GM06990 (cell line): ENCODE measurements around the gene PROSER3.

Experiments
- DNase-seq: peaks from one replicate; pipeline ENCODE4 v3.0.0-alpha.2; 2011; ENCODE audit not compliant: insufficient read length; ENCODE audit errors: extremely low read depth
- H3K27me3 ChIP-seq: replicated peaks from 2 replicates; pipeline ENCODE4 v1.6.0; 2011; ENCODE audit warnings: low read length; ENCODE audit not compliant: control insufficient read depth, insufficient read depth
- H3K36me3 ChIP-seq: 2 replicates; pipeline ENCODE4 v1.5.1; 2011; ENCODE audit warnings: low read length; ENCODE audit not compliant: control insufficient read depth, insufficient read depth
- H3K4me3 ChIP-seq: replicated peaks from 2 replicates; pipeline ENCODE4 v1.5.1; 2011; ENCODE audit warnings: low read depth, mild to moderate bottlenecking, control low read depth, low read length
- TF ChIP-seq, protein P1 (sequence below): IDR thresholded peaks from 2 replicates; pipeline ENCODE4 v1.5.1; 2011; ENCODE audit warnings: low read length, control low read depth, mild to moderate bottlenecking, inconsistent platforms; ENCODE audit not compliant: insufficient read depth, poor library complexity, severe bottlenecking

The PROSER3 gene

DNA sequence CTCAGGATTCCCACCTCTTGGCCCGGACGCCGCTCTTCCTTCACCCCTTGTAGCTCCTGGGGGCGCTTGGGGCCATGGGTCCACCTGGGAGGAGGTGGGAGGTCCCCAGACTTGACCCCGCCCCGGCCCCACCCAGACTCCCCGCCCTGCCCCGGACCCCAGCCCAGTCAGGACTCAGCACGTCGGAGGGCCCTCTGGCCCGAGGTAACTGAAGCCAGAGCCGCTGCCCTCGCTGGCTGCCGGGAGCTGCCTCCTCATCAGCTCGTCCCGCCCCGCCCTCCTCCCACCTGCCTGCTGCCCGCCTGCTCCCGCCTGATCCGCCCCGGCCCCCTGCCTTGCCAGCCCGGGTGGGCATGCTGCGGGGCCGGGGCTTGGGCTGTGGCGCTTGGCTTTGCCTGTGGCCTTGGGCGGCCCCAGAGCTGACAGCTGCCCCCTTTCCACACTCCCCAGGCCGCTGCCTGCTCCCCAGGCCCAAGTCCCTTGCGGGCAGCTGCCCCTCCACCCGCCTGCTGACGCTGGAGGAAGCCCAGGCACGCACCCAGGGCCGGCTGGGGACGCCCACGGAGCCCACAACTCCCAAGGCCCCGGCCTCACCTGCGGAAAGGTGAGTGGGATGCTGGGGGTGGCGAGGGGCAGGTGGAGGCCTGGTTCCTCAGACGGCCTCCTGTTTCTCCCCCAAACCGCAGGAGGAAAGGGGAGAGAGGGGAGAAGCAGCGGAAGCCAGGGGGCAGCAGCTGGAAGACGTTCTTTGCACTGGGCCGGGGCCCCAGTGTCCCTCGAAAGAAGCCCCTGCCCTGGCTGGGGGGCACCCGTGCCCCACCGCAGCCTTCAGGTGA lies 26.7 kb downstream of the PROSER3 start:
- Histone ChIP-seq H3K4me3 (no peak overlapping the region), H3K27me3 (no peaks in the 10 kb centered on the region), H3K36me3 (no peaks in the 10 kb centered on the region; the same call in 1 of the 2 replicates)
- no peak for DNase-seq
- TF ChIP-seq, protein P1, sequence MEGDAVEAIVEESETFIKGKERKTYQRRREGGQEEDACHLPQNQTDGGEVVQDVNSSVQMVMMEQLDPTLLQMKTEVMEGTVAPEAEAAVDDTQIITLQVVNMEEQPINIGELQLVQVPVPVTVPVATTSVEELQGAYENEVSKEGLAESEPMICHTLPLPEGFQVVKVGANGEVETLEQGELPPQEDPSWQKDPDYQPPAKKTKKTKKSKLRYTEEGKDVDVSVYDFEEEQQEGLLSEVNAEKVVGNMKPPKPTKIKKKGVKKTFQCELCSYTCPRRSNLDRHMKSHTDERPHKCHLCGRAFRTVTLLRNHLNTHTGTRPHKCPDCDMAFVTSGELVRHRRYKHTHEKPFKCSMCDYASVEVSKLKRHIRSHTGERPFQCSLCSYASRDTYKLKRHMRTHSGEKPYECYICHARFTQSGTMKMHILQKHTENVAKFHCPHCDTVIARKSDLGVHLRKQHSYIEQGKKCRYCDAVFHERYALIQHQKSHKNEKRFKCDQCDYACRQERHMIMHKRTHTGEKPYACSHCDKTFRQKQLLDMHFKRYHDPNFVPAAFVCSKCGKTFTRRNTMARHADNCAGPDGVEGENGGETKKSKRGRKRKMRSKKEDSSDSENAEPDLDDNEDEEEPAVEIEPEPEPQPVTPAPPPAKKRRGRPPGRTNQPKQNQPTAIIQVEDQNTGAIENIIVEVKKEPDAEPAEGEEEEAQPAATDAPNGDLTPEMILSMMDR: no peak

DNA sequence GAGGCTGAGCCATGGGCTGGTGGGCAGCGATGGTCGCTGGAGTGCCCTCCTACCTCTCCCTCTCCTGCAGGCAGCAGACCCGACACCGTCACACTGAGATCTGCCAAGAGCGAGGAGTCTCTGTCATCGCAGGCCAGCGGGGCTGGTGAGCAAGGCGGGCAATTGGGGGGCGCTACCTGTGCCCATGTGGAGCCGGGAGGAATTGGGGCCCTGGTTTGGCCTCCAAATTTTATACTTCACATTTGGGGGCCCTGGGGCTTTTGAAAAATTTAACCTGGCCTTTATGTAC lies 27.3 kb downstream of the PROSER3 start:
- Histone ChIP-seq H3K36me3 (no peaks in the 10 kb centered on the region; the same call in 1 of the 2 replicates), H3K27me3 (no peaks in the 10 kb centered on the region), H3K4me3 (no peak overlapping the region)
- TF ChIP-seq, protein P1: no peak
- no peak for DNase-seq

DNA sequence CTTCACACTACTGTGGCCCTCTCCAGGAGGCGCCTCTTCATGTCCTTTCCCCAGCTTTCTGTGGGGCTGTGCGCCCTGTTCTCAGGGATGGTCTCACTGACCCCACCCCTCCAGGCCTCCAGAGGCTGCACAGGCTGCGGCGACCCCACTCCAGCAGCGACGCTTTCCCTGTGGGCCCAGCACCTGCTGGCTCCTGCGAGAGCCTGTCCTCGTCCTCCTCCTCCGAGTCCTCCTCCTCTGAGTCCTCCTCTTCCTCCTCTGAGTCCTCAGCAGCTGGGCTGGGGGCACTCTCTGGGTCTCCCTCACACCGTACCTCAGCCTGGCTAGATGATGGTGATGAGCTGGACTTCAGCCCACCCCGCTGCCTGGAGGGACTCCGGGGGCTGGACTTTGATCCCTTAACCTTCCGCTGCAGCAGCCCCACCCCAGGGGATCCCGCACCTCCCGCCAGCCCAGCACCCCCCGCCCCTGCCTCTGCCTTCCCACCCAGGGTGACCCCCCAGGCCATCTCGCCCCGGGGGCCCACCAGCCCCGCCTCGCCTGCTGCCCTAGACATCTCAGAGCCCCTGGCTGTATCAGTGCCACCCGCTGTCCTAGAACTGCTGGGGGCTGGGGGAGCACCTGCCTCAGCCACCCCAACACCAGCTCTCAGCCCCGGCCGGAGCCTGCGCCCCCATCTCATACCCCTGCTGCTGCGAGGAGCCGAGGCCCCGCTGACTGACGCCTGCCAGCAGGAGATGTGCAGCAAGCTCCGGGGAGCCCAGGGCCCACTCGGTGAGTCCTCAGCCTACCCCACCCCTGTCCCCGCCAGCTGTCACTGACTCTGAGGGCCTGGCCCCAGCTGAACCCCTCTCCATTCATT lies 28.6 kb downstream of the PROSER3 start:
- H3K4me3 ChIP-seq: no peak overlapping the region
- H3K36me3 ChIP-seq: no peaks in the 10 kb centered on the region; the same call in 1 of the 2 replicates
- no peak for DNase-seq
- no peaks in the 10 kb centered on the region for H3K27me3 ChIP-seq
- TF ChIP-seq, protein P1: no peak

DNA sequence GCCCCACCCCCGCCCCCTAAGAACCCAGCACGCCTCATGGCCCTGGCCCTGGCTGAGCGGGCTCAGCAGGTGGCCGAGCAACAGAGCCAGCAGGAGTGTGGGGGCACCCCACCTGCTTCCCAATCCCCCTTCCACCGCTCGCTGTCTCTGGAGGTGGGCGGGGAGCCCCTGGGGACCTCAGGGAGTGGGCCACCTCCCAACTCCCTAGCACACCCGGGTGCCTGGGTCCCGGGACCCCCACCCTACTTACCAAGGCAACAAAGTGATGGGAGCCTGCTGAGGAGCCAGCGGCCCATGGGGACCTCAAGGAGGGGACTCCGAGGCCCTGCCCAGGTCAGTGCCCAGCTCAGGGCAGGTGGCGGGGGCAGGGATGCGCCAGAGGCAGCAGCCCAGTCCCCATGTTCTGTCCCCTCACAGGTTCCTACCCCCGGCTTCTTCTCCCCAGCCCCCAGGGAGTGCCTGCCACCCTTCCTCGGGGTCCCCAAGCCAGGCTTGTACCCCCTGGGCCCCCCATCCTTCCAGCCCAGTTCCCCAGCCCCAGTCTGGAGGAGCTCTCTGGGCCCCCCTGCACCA lies 29.3 kb downstream of the PROSER3 start:
- no peak for DNase-seq
- TF ChIP-seq, protein P1: no peak
- no peak overlapping the region for H3K4me3 ChIP-seq

DNA sequence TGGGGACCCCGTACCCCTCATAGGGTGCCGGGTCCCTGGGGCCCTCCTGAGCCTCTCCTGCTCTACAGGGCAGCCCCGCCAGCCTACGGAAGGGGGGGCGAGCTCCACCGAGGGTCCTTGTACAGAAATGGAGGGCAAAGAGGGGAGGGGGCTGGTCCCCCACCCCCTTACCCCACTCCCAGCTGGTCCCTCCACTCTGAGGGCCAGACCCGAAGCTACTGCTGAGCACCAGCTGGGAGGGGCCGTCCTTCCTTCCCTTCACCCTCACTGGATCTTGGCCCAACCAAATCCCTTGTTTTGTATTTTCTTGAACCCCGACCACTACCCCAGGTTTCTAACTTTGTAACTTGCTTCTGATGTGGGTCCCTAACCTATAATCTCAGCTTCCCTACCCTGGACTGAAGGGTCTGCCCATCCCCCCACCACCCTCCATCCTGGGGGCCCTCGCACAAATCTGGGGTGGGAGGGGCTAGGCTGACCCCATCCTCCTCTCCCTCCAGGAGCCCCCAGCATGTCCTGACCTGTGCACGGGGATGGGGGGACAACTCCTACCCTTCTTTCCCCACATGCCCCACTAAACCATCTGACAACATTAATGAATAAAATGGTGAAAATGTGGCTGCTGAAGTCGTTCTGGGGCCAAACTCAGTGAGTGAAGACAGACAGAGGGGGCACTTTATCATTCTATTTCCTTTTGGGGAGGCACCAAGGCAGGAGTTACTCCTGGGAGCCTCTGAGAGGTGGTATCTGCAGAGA lies 30.4 kb downstream of the PROSER3 start:
- no peaks in the 10 kb centered on the region for H3K27me3 ChIP-seq
- TF ChIP-seq, protein P1: no peak
- DNase-seq: no peak
- no peaks in the 10 kb centered on the region for H3K36me3 ChIP-seq
- no peak overlapping the region for H3K4me3 ChIP-seq

More for the DNA sequence above, 29.3 kb downstream of the PROSER3 start:
- Histone ChIP-seq H3K36me3 (no peaks in the 10 kb centered on the region), H3K27me3 (no peaks in the 10 kb centered on the region)
